B cell (primary cell): ENCODE results near the gene CDKN1C. TPM values are rescaled to one million over a fixed set of nuclear protein-coding genes. Genes with fewer than 3 reads are reported as not detected.

Experiments
- ATAC-seq: fragments of 200-7000 bp; cut with Tn5 transposase; one replicate; pipeline ENCODE4 v1.10.0; 2021; ENCODE audit warnings: low read depth, mild to moderate bottlenecking, moderate number of reproducible peaks, moderate library complexity
- CTCF ChIA-PET: fragments of 350-600 bp; sonication (Branson Sonifier 250); formaldehyde crosslinking; loops from one replicate; lab custom pipeline; 2021; ENCODE audit warnings: antibody characterized with exemption, inconsistent platforms; lab: Charles Lee
- POLR2A ChIA-PET: fragments of 350-600 bp; sonication (Branson Sonifier 250); formaldehyde crosslinking; loops from one replicate; lab custom pipeline; 2021; ENCODE audit warnings: antibody characterized with exemption; lab: Charles Lee
- DNase-seq: peaks from one replicate; pipeline ENCODE4 v3.0.0; 2013
- H2AFZ ChIP-seq: 2 replicates; pipeline ENCODE4 v1.6.1; 2012; ENCODE audit warnings: mild to moderate bottlenecking, low read depth, low read length; ENCODE audit not compliant: insufficient read depth, poor library complexity, severe bottlenecking
- H3K27ac ChIP-seq, 2 donors: 1 replicate in 1 of 2; 2 replicates in 1 of 2; pipeline ENCODE4 v1.5.1; 2012 to 2013; ENCODE audit warnings: low read length in 2 of 2, mild to moderate bottlenecking in 2 of 2, moderate library complexity in 1 of 2
- H3K27me3 ChIP-seq, 4 experiments: fragments of 200-600 bp in 1 of 4; sonication (generic) in 1 of 4; replicated peaks in 1 of 4; 1 replicate in 2 of 4; 2 replicates in 2 of 4; pipeline versions ENCODE4 v1.6.1 to v1.7.0; 2013 to 2016; ENCODE audit warnings: low read length in 3 of 4, mild to moderate bottlenecking in 2 of 4, mixed read lengths in 1 of 4, moderate library complexity in 1 of 4; ENCODE audit not compliant: insufficient read depth in 4 of 4, control insufficient read depth in 3 of 4; ENCODE audit errors: control extremely low read depth in 1 of 4
- H3K36me3 ChIP-seq, 2 experiments: replicated peaks in 1 of 2; 1 replicate in 1 of 2; 2 replicates in 1 of 2; pipeline versions ENCODE4 v1.6.1 to v1.7.1; 2013; ENCODE audit warnings: low read length in 1 of 2; ENCODE audit not compliant: insufficient read depth in 2 of 2, control insufficient read depth in 1 of 2; ENCODE audit errors: control extremely low read depth in 1 of 2, extremely low read depth in 1 of 2
- H3K4me1 ChIP-seq, 2 donors: fragments of 200-600 bp in 1 of 2; sonication (generic) in 1 of 2; 1 replicate in 1 of 2; 2 replicates in 1 of 2; pipeline versions ENCODE4 v1.5.1 to v1.6.1; 2013 to 2017; ENCODE audit warnings: low read length in 2 of 2; ENCODE audit not compliant: control insufficient read depth in 2 of 2, insufficient read depth in 2 of 2
- H3K4me2 ChIP-seq: replicated peaks from 2 replicates; pipeline ENCODE3; 2012; ENCODE audit warnings: mild to moderate bottlenecking, low read depth, low read length; ENCODE audit not compliant: poor library complexity, severe bottlenecking
- H3K4me3 ChIP-seq, 5 experiments: fragments of 200-600 bp in 1 of 5; sonication (generic) in 1 of 5; 1 replicate in 3 of 5; 2 replicates in 2 of 5; pipeline versions ENCODE4 v1.5.1 to v1.7.0; 2011 to 2016; ENCODE audit warnings: low read length in 4 of 5, mild to moderate bottlenecking in 4 of 5, low read depth in 2 of 5, control low read depth in 1 of 5, moderate library complexity in 1 of 5; ENCODE audit not compliant: insufficient read depth in 1 of 5; ENCODE audit errors: control extremely low read depth in 1 of 5, extremely low read depth in 1 of 5
- H3K79me2 ChIP-seq: fragments of 200-600 bp; sonication (generic); one replicate; pipeline ENCODE4 v1.6.0; 2016; ENCODE audit warnings: low read length; ENCODE audit not compliant: control insufficient read depth, insufficient read depth
- H3K9ac ChIP-seq: fragments of 200-600 bp; sonication (generic); 2 replicates; pipeline ENCODE4 v1.6.1; 2017; ENCODE audit warnings: mild to moderate bottlenecking, low read length, moderate library complexity
- H3K9me3 ChIP-seq, 3 donors: one replicate each; pipeline versions ENCODE4 v1.6.1 to v1.7.1; 2013; ENCODE audit warnings: low read length in 2 of 3; ENCODE audit not compliant: control insufficient read depth in 2 of 3, insufficient read depth in 1 of 3; ENCODE audit errors: control extremely low read depth in 1 of 3
- H4K20me1 ChIP-seq: 2 replicates; pipeline ENCODE4 v1.6.0; 2012; ENCODE audit warnings: mild to moderate bottlenecking, low read length; ENCODE audit not compliant: insufficient read depth, control insufficient read depth, poor library complexity, severe bottlenecking
- H3K27ac Mint-ChIP-seq: one replicate; pipeline ENCODE4 v1.8.0; 2021; ENCODE audit warnings: mixed read lengths
- H3K27me3 Mint-ChIP-seq: one replicate; pipeline ENCODE4 v1.8.0; 2021; ENCODE audit warnings: mixed read lengths
- H3K4me1 Mint-ChIP-seq: one replicate; pipeline ENCODE4 v1.8.0; 2021; ENCODE audit warnings: mixed read lengths
- H3K4me3 Mint-ChIP-seq: one replicate; pipeline ENCODE4 v1.8.0; 2021; ENCODE audit warnings: mixed read lengths
- H3K9me3 Mint-ChIP-seq: one replicate; pipeline ENCODE4 v1.8.0; 2022; ENCODE audit warnings: mixed read lengths; ENCODE audit not compliant: insufficient read depth
- EZH2 ChIP-seq: IDR thresholded peaks from 2 replicates; pipeline ENCODE4 v1.6.1; 2012; ENCODE audit warnings: borderline replicate concordance, low read depth, mild to moderate bottlenecking, moderate library complexity, low read length; ENCODE audit not compliant: insufficient read depth, poor library complexity, severe bottlenecking
- WGBS: methylation state at CpG from one replicate; pipeline ENCODE4 v1.1.5; 2013; ENCODE audit warnings: missing lambda C conversion rate; ENCODE audit not compliant: insufficient coverage; 5-methylcytosine and 5-hydroxymethylcytosine counted together
- intact Hi-C: fragments of 100-400 bp; cut with micrococcal nuclease; formaldehyde crosslinking; loops from one replicate; pipeline ENCODE4 v1.10.0; 2022
- polyA plus RNA-seq: library from polyadenylated mRNA; depleted of rRNA; stranded (reverse); fragments of >200 nt; gene quantifications from 2 replicates; pipeline ENCODE4 v1.2.3, GENCODE V29; 2012
- total RNA-seq, 2 donors: library from RNA; stranded (reverse); fragments of 120-200 nt in 1 of 2; gene quantifications; 1 replicate in 1 of 2; 2 replicates in 1 of 2; pipeline versions ENCODE4 v1.2.3 to v1.2.4, GENCODE V29; 2013 to 2022
- TF ChIP-seq, protein P1 (sequence below): fragments of 200-600 bp; IDR thresholded peaks from one replicate; pipeline ENCODE4 v1.8.0; 2022; ENCODE audit warnings: antibody characterized with exemption, mild to moderate bottlenecking

CDKN1C gene
- total and polyA plus RNA-seq, 2 donors (not counting 1 experiment from before 2014, with no cell fraction given) = 0.58 to 8.0 TPM

DNA sequence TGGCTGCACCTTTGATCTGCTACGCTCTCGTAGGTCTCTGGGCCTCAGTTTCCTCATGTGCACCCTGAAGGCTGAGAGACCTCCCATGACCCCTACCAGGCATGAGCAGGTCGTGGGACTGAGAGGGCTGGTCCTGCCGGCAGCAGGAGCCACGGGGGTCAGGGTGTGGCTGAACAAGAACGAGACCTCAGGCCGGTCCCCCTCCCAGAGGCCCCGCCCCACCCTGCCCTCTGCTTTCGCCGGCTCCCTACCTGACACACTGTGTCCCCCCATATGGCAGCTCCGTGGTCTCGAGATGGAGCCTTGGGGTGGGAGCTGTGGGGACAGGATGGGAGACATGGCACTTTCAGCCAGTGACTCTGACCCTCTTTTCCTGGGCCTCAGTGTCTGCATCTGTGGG, 40.6 kb downstream of the CDKN1C start:
- TF ChIP-seq, protein P1, sequence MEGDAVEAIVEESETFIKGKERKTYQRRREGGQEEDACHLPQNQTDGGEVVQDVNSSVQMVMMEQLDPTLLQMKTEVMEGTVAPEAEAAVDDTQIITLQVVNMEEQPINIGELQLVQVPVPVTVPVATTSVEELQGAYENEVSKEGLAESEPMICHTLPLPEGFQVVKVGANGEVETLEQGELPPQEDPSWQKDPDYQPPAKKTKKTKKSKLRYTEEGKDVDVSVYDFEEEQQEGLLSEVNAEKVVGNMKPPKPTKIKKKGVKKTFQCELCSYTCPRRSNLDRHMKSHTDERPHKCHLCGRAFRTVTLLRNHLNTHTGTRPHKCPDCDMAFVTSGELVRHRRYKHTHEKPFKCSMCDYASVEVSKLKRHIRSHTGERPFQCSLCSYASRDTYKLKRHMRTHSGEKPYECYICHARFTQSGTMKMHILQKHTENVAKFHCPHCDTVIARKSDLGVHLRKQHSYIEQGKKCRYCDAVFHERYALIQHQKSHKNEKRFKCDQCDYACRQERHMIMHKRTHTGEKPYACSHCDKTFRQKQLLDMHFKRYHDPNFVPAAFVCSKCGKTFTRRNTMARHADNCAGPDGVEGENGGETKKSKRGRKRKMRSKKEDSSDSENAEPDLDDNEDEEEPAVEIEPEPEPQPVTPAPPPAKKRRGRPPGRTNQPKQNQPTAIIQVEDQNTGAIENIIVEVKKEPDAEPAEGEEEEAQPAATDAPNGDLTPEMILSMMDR = no peak
- TF ChIP-seq EZH2 = no peak
- Histone ChIP-seq H3K27me3 (no peaks in the 10 kb centered on the region), H3K4me3 (no peak overlapping the region), H3K9me3 (no peaks in the 10 kb centered on the region), H2AFZ (no peak overlapping the region), H3K4me2 (no peak overlapping the region), H3K4me1 (no peaks in the 10 kb centered on the region), H3K9ac (no peak overlapping the region), H3K36me3 (no peaks in the 10 kb centered on the region), H4K20me1 (no peaks in the 10 kb centered on the region), H3K79me2 (no peaks in the 10 kb centered on the region), H3K27ac (no peak overlapping the region)
- WGBS = 76% methylated on average over 8 of the region's 12 CpGs
- CTCF ChIA-PET = no interaction called here
- no peaks in the 10 kb centered on the region for H3K4me1 Mint-ChIP-seq
- no peak overlapping the region for H3K27ac Mint-ChIP-seq
- intact Hi-C loops = no loop called here
- DNase-seq = no peak
- no peak for ATAC-seq
- POLR2A ChIA-PET = no interaction called here
- H3K4me3 Mint-ChIP-seq = no peak overlapping the region
- no peaks in the 10 kb centered on the region for H3K9me3 Mint-ChIP-seq
- H3K27me3 Mint-ChIP-seq = no peaks in the 10 kb centered on the region

DNA sequence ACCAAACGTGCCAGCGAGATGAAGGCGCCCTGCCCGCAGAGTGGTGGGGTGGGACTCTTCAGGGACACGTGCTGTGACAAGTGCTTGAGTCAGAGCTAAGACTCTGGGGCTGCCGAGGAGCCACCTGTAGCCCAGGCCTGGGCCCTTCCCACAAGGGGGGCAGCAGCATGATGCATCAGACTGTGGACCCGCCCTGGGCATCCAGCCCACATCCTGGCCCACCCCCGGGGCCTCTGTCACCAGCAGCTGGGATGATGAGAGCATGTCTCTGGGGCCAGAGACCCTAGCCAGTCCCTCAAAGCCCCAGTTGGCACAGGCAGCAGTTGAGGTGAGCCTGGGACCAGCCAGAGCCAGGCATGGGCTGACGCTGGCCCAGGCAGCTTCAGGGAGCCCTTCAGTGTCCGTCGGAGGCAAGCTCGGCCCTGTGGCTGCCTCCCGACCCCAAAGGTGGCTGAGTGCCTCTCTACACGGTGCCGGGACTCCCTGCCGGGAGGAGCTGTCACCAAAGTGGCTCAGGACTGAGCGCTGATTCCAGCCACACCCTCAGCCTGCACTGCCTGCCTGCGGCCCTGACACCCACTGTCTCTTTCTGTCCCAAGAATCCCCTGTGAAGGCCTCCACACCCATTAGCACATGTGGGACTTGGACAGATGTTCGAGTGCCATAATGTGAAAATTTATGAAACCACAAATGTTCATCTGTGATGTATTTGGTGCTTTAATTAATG, 41.3 kb downstream of the CDKN1C start:
- intact Hi-C loops = no loop called here
- no peak overlapping the region for H3K27ac Mint-ChIP-seq
- ChIA-PET CTCF (no interaction called here), POLR2A (no interaction called here)
- no peaks in the 10 kb centered on the region for H3K4me1 Mint-ChIP-seq
- Histone ChIP-seq H3K9me3 (no peaks in the 10 kb centered on the region), H3K4me1 (no peaks in the 10 kb centered on the region), H3K27me3 (no peaks in the 10 kb centered on the region), H4K20me1 (no peaks in the 10 kb centered on the region), H3K9ac (no peak overlapping the region), H3K27ac (no peak overlapping the region), H3K36me3 (no peaks in the 10 kb centered on the region), H3K4me3 (no peak overlapping the region), H3K79me2 (no peaks in the 10 kb centered on the region), H2AFZ (no peak overlapping the region), H3K4me2 (no peak overlapping the region)
- no peaks in the 10 kb centered on the region for H3K27me3 Mint-ChIP-seq
- no peak for DNase-seq
- ATAC-seq = no peak
- no peak overlapping the region for H3K4me3 Mint-ChIP-seq
- no peaks in the 10 kb centered on the region for H3K9me3 Mint-ChIP-seq
- WGBS = 84% methylated on average over 18 of the region's 19 CpGs
- no peak for TF ChIP-seq EZH2
- TF ChIP-seq, protein P1 = no peak
